Heart right ventricle (tissue), 16 donors: ENCODE data around the gene PPP2R3A. TPM values are rescaled to one million over a fixed set of nuclear protein-coding genes. Genes with fewer than 3 reads are reported as not detected.
A peak's percentile ranks its signal among the peaks of the same experiment; 100 is the strongest.

Source experiments
- ATAC-seq, 8 donors: fragments of 200-7000 bp; cut with Tn5 transposase; one replicate each; pipeline ENCODE4 v1.9.1; 2020; ENCODE audit warnings: mild to moderate bottlenecking in 8 of 8, moderate library complexity in 8 of 8, moderate number of reproducible peaks in 1 of 8
- DNase-seq, 2 donors: peaks; one replicate each; pipeline ENCODE4 v3.0.0-alpha.2; 2020
- H3K27ac ChIP-seq, 10 donors: fragments of 200-600 bp; sonication (generic) in 2 of 10; one replicate each; pipeline versions ENCODE4 v1.5.0 to v1.8.0; 2020 to 2022; ENCODE audit warnings: mild to moderate bottlenecking in 3 of 10
- H3K27me3 ChIP-seq, 7 donors: fragments of 200-600 bp; one replicate each; pipeline ENCODE4 v1.8.0; 2021 to 2022; ENCODE audit warnings: mild to moderate bottlenecking in 2 of 7
- H3K36me3 ChIP-seq, 9 donors: fragments of 200-600 bp; sonication (generic) in 1 of 9; one replicate each; pipeline versions ENCODE4 v1.5.0 to v1.8.0; 2020 to 2022; ENCODE audit warnings: mild to moderate bottlenecking in 2 of 9
- H3K4me1 ChIP-seq, 9 donors: fragments of 200-600 bp; sonication (generic) in 1 of 9; one replicate each; pipeline versions ENCODE4 v1.5.0 to v1.8.0; 2020 to 2022; ENCODE audit warnings: mild to moderate bottlenecking in 4 of 9
- H3K4me3 ChIP-seq, 10 donors: fragments of 200-600 bp; sonication (generic) in 2 of 10; one replicate each; pipeline versions ENCODE4 v1.5.0 to v1.8.0; 2020 to 2022; ENCODE audit warnings: mild to moderate bottlenecking in 7 of 10, moderate library complexity in 2 of 10
- H3K9me3 ChIP-seq, 11 donors: fragments of 200-600 bp in 10 of 11; sonication (generic) in 2 of 11; one replicate each; pipeline versions ENCODE4 v1.5.0 to v1.8.0; 2013 to 2022; ENCODE audit warnings: mild to moderate bottlenecking in 2 of 11, control low read depth in 1 of 11, moderate library complexity in 1 of 11
- WGBS, 2 donors: extraction: QIAGEN DNeasy Blood & Tissue Kit; methylation state at CpG; one replicate each; pipeline ENCODE4 v1.1.7; 2013; ENCODE audit warnings: inconsistent platforms in 1 of 2; 5-methylcytosine and 5-hydroxymethylcytosine counted together
- intact Hi-C, 10 donors: fragments of 100-400 bp; cut with DNase I; formaldehyde crosslinking; loops; one replicate each; pipeline versions ENCODE4 v1.11.1 to v1.14.2; 2022
- polyA plus RNA-seq, 2 donors: library from polyadenylated mRNA; stranded (reverse); fragments of 200-250 nt; gene quantifications; one replicate each; pipeline ENCODE4 v1.2.3, GENCODE V29; 2013
- total RNA-seq, 10 donors: library from RNA; stranded (reverse); fragmentation: NEBNext Ultra II Directional in 3 of 10; extraction: Animal tissue kit (Norgen Biotek cat#: 25700) in 3 of 10; gene quantifications; one replicate each; pipeline versions ENCODE4 v1.2.1 to v1.2.4, GENCODE V29; 2021 to 2023
- TF ChIP-seq, protein P1 (sequence below), 9 donors: fragments of 200-600 bp; sonication (generic) in 2 of 9; IDR thresholded peaks; one replicate each; pipeline versions ENCODE4 v1.5.0 to v1.8.0; 2021 to 2022; ENCODE audit warnings: antibody characterized with exemption in 9 of 9, mild to moderate bottlenecking in 5 of 9, moderate library complexity in 1 of 9
- donor health status: Arrhythmogenic right ventricular cardiomyopathy.
- donor health status: ischemic (EF 13 %, LVEDD 7.1; RV severe dilation, severe dysfunction).
- donor health status: healthy with polysubstance abuse.
- donor health status: DM: no; HTN: yes; CAD: no.
- donor health status: DM: no; HTN: no; CAD: no.
- donor health status: ischemic (EF 25% LVEDD 6.9; RV normal size, moderate dysfunction).
- donor health status: ischemic (EF 25% LVEDD 5.7; RV mildly dilated, moderate dysfunction).
- donor health status: healthy.
- donor health status: DM: yes; HTN: yes; CAD: no.
- donor health status: Ischemic cardiomyopathy.
- donor health status: ischemic (EF 35%, LVEDD 5.7; RV mildly dilated, moderate dysfunction).
- donor health status: nonischemic (EF 11% LVEDD 7.7; RV severe dilation, severe dysfunction).
- donor health status: DM: yes; HTN: yes; CAD: no.
- donor health status: PGD.
- donor health status: ischemic (EF 29% LVEDD 5.4; RV normal size, mild dysfunction).
- donor health status: nonischemic (EF 23%, LVEDD 6.1; RV moderate dilation, normal function).

Gene PPP2R3A
- total and polyA plus RNA-seq, 12 donors = 4.9 to 148 (median 106) TPM

DNA sequence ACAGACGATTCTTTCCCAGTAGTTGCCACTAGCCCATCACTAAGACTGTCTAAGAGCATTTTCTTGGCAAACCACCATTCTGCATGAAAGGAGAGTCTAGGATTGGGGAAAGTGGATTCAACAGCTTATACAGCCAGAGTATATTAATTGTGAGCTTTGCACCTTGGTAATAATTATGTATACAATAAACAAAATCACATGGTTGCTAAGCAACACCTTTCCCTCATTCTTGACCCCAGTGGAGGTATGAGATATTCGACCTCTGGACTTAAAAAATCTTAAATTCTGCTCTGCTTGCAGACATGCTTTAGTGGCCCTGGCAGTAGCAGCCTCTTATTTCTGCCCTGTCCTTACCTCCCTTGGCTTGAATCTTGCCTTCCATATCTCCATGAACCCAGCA, 73.1 kb downstream of the PPP2R3A start:
- peaks cover 0 to 54% (median 0%) of the 10 kb centered on the region in 9 donors for H3K36me3 ChIP-seq
- DNase-seq (no peak), ATAC-seq (no peak)
- 57 to 59% methylated on average over 2 of the region's 2 CpGs for WGBS, 2 donors
- peaks cover 0 to 18% (median 0%) of the 10 kb centered on the region in 9 donors for H3K4me1 ChIP-seq
- TF ChIP-seq, protein P1, sequence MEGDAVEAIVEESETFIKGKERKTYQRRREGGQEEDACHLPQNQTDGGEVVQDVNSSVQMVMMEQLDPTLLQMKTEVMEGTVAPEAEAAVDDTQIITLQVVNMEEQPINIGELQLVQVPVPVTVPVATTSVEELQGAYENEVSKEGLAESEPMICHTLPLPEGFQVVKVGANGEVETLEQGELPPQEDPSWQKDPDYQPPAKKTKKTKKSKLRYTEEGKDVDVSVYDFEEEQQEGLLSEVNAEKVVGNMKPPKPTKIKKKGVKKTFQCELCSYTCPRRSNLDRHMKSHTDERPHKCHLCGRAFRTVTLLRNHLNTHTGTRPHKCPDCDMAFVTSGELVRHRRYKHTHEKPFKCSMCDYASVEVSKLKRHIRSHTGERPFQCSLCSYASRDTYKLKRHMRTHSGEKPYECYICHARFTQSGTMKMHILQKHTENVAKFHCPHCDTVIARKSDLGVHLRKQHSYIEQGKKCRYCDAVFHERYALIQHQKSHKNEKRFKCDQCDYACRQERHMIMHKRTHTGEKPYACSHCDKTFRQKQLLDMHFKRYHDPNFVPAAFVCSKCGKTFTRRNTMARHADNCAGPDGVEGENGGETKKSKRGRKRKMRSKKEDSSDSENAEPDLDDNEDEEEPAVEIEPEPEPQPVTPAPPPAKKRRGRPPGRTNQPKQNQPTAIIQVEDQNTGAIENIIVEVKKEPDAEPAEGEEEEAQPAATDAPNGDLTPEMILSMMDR (IDR thresholded peaks at IDR 0.05) = no peak
- H3K27ac ChIP-seq = no peak overlapping the region
- no peaks in the 10 kb centered on the region for H3K9me3 ChIP-seq
- intact Hi-C loops = loop anchor here in 2 of 10 donors (5.0 to 10.0 kb wide), 2 partner anchors 116 to 1244 kb away; partner anchors contain the start of gene EPHB1 (in 1 of the 2)
- H3K27me3 ChIP-seq = no peaks in the 10 kb centered on the region
- no peak overlapping the region for H3K4me3 ChIP-seq

DNA sequence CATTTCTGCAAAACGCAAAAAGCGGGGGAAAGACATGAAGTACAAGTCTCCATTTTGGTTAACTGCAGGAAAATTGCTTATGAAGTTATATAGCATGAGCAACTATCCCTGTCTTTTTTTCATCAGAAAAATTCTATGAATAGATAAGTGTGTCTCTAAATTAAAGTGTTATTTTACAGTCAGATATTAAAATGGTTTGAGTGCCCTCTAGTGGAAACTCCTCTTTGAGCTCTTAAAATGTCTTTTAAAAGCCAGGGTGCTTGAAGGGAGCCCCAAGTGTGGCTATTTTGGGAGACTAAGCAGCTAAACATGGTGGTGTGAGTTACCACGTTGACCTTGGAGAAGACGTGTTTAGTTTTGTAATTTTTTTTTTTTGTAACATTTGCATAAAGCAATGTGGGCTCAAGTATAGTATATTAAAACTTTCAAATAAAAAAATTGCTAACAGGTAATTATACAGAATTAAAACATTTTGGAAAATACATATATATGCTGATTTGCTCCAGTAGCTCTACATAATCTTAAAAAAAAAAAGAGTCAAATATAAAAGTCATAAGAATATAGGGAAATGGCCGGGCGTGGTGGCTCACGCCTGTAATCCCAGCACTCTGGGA, 77.2 kb downstream of the PPP2R3A start:
- intact Hi-C loops = loop anchor here in 9 of 10 donors (1.0 to 10.0 kb wide), 4 partner anchors 124 to 1248 kb away; partner anchors contain the start of gene EPHB1 (in 1 of the 9)
- TF ChIP-seq, protein P1 (IDR thresholded peaks at IDR 0.05) = peak; percentile 33 to 77 (median 67)
- ATAC-seq = peak in 4 of 8 donors; percentile 26 to 60 (median 42)
- peak overlapping the region in 1 of 10 donors; percentile 7 for H3K27ac ChIP-seq
- H3K4me3 ChIP-seq = no peak overlapping the region
- H3K4me1 ChIP-seq = peaks cover 0 to 10% (median 0%) of the 10 kb centered on the region in 9 donors
- H3K27me3 ChIP-seq = no peaks in the 10 kb centered on the region
- WGBS, 2 donors = 72% methylated on average over 7 of the region's 7 CpGs
- no peak for DNase-seq
- H3K36me3 ChIP-seq = peaks cover 0 to 78% (median 15%) of the 10 kb centered on the region in 9 donors
- H3K9me3 ChIP-seq = no peaks in the 10 kb centered on the region

DNA sequence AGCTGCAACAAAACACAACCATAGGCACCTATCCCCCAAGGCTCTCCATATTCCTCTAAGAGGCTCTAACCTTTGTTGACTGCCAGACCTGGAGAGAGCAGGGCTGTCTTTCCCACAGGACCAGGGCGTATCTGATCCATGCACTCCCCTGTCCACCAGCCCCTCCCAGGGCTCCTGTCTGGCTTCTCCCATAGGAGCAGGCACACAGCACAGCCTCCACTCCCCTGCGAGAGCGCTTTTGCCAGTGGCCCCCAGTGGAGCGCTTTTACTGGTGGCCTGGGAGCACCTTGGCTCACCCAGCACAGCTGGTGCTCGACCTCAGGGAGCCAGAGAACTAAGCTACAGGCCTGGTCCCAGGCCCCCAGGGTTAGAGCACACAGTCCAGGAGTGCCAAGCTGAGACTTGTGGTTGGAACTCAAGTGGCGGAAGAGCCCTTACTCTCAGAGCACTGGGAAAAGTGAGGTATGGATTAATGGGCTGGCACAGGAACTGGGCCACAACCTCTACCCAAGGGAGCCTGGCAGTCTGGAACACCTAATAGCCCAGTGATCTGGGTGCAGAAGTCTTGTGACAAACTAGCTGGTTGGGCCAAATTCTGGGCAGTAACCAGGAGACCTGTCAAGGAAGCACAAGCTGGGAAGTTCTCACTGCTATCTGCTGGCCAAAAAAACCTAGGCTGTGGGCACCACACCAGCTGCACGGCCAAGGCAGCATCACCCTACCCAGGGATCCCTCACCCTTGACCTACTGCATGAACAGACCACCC, 79.6 kb downstream of the PPP2R3A start:
- intact Hi-C loops = loop anchor here in 5 of 10 donors (5.0 to 10.0 kb wide), 2 partner anchors 128 to 1250 kb away; partner anchors contain the start of gene EPHB1 (in 1 of the 5)
- DNase-seq (no peak), ATAC-seq (peak in 7 of 8 donors; percentile 21 to 71 (median 41))
- H3K4me3 ChIP-seq = no peak overlapping the region
- H3K36me3 ChIP-seq = peaks cover 0 to 78% (median 16%) of the 10 kb centered on the region in 9 donors
- H3K4me1 ChIP-seq = peaks cover 0 to 12% (median 0%) of the 10 kb centered on the region in 9 donors
- no peaks in the 10 kb centered on the region for H3K9me3 ChIP-seq
- no peaks in the 10 kb centered on the region for H3K27me3 ChIP-seq
- peak overlapping the region in 1 of 10 donors; percentile 12 for H3K27ac ChIP-seq
- WGBS, 2 donors = 84 to 87% methylated on average over 7 of the region's 7 CpGs
- TF ChIP-seq, protein P1 (IDR thresholded peaks at IDR 0.05) = no peak

DNA sequence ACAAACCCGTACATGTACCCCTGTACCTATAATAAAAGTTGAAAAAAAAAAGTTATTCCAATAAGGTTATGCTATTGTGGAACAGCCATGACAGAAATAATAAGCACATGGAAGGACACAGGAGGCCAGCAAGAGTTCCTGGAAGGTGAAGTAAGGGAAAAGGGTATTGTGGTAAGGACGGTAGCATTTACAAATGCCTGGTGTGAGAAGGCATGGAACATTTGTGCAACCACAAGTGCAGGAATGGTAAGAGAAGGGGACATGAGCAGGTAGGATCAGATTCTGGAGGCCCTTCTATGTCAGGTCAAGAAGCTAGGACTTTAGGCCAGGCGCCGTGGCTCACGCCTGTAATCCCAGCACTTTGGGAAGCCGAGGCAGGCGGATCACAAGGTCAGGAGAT, 82.5 kb downstream of the PPP2R3A start:
- Histone ChIP-seq H3K4me3 (no peak overlapping the region), H3K36me3 (peaks cover 0 to 91% (median 16%) of the 10 kb centered on the region in 9 donors), H3K4me1 (peaks cover 0 to 5% (median 0%) of the 10 kb centered on the region in 9 donors), H3K27ac (no peak overlapping the region), H3K9me3 (no peaks in the 10 kb centered on the region), H3K27me3 (no peaks in the 10 kb centered on the region)
- intact Hi-C loops = loop anchor here in 1 of 10 donors (10.0 kb wide), 1 partner anchor 1253 kb away; the partner anchor contains the start of gene EPHB1
- WGBS, 2 donors = 96 to 97% methylated on average over 7 of the region's 7 CpGs
- no peak for ATAC-seq
- no peak for DNase-seq
- TF ChIP-seq, protein P1 (IDR thresholded peaks at IDR 0.05) = no peak
